ENCODE results near the gene SLC15A3. TPM values are rescaled to one million over a fixed set of nuclear protein-coding genes. Genes with fewer than 3 reads are reported as not detected.
A peak's percentile ranks its signal among the peaks of the same experiment; 100 is the strongest.

SLC15A3 gene
- polyA plus RNA-seq, 1 donor from 2014 or later: not detected

- no peaks in the 10 kb centered on the region for H3K36me3 ChIP-seq (ENCODE audit: insufficient read depth, low read length)
- TF ChIP-seq REST (IDR thresholded peaks at IDR 0.05; ENCODE audit: borderline replicate concordance) (no peak), SMC3 (conservative IDR thresholded peaks at IDR 0.05; ENCODE audit: poor library complexity) (no peak), EP300 (conservative IDR thresholded peaks at IDR 0.05; ENCODE audit: poor library complexity, severe bottlenecking) (no peak), RAD21 (conservative IDR thresholded peaks at IDR 0.05) (no peak), CTCF (IDR thresholded peaks at IDR 0.05; ENCODE audit: poor library complexity, severe bottlenecking) (no peak), TAF1 (IDR thresholded peaks at IDR 0.05; ENCODE audit: low read depth) (no peak), POLR2AphosphoS5 (IDR thresholded peaks at IDR 0.05) (no peak), EZH2 (IDR thresholded peaks at IDR 0.05; ENCODE audit: borderline replicate concordance, insufficient read depth, low read length, poor library complexity, severe bottlenecking) (no peak), MXI1 (conservative IDR thresholded peaks at IDR 0.05; ENCODE audit: poor library complexity, severe bottlenecking) (no peak)
- peak overlapping the region; percentile 82 for H3K4me3 ChIP-seq (ENCODE audit: low read length)
- no peaks in the 10 kb centered on the region for H3K9me2 ChIP-seq (ENCODE audit: insufficient read depth, low read length)
- H4K20me1 ChIP-seq (ENCODE audit: insufficient read depth): peaks cover 6% of the 10 kb centered on the region
- peaks cover 40% of the 10 kb centered on the region for H3K79me2 ChIP-seq (replicated peaks; ENCODE audit: insufficient read depth, low read length)
- H3K27ac ChIP-seq (ENCODE audit: low read length): no peak overlapping the region
- no peaks in the 10 kb centered on the region for H3F3A ChIP-seq (ENCODE audit: insufficient read depth, low read length, poor library complexity, severe bottlenecking)
- no peaks in the 10 kb centered on the region for H3K9me3 ChIP-seq (ENCODE audit: low read length)
- no peak overlapping the region for H2AFZ ChIP-seq (ENCODE audit: low read depth, low read length)
- no peaks in the 10 kb centered on the region for H3K27me3 ChIP-seq (ENCODE audit: insufficient read depth, low read depth, low read length)
- H3K4me2 ChIP-seq (ENCODE audit: low read length): peak overlapping the region; percentile 68
- H3K9ac ChIP-seq (ENCODE audit: low read length): peak overlapping the region; percentile 96
Observed at GRCh38 chr11:60923800-60924109, 28.2 kb downstream of the SLC15A3 start.

GRCh38 chr11:60923326-60923725 is 28.6 kb downstream of the SLC15A3 start:
- H3K4me3 ChIP-seq (ENCODE audit: low read length): peak overlapping the region; percentile 82
- no peaks in the 10 kb centered on the region for H3K9me2 ChIP-seq (ENCODE audit: insufficient read depth, low read length)
- no peak overlapping the region for H3K27ac ChIP-seq (ENCODE audit: low read length)
- peaks cover 6% of the 10 kb centered on the region for H4K20me1 ChIP-seq (ENCODE audit: insufficient read depth)
- no peaks in the 10 kb centered on the region for H3F3A ChIP-seq (ENCODE audit: insufficient read depth, low read length, poor library complexity, severe bottlenecking)
- no peaks in the 10 kb centered on the region for H3K27me3 ChIP-seq (ENCODE audit: insufficient read depth, low read depth, low read length)
- H3K9ac ChIP-seq (ENCODE audit: low read length): peak overlapping the region; percentile 96
- H2AFZ ChIP-seq (ENCODE audit: low read depth, low read length): no peak overlapping the region
- peaks cover 41% of the 10 kb centered on the region for H3K79me2 ChIP-seq (replicated peaks; ENCODE audit: insufficient read depth, low read length)
- H3K4me2 ChIP-seq (ENCODE audit: low read length): no peak overlapping the region
- H3K9me3 ChIP-seq (ENCODE audit: low read length): no peaks in the 10 kb centered on the region
- TF ChIP-seq TAF1 (IDR thresholded peaks at IDR 0.05; ENCODE audit: low read depth): no peak
- TF ChIP-seq EP300 (conservative IDR thresholded peaks at IDR 0.05; ENCODE audit: poor library complexity, severe bottlenecking): no peak
- no peak for TF ChIP-seq RAD21 (conservative IDR thresholded peaks at IDR 0.05)
- no peak for TF ChIP-seq CTCF (IDR thresholded peaks at IDR 0.05; ENCODE audit: poor library complexity, severe bottlenecking)
- no peak for TF ChIP-seq EZH2 (IDR thresholded peaks at IDR 0.05; ENCODE audit: borderline replicate concordance, insufficient read depth, low read length, poor library complexity, severe bottlenecking)
- no peak for TF ChIP-seq MXI1 (conservative IDR thresholded peaks at IDR 0.05; ENCODE audit: poor library complexity, severe bottlenecking)
- no peak for TF ChIP-seq POLR2AphosphoS5 (IDR thresholded peaks at IDR 0.05)
- no peak for TF ChIP-seq REST (IDR thresholded peaks at IDR 0.05; ENCODE audit: borderline replicate concordance)
- no peak for TF ChIP-seq SMC3 (conservative IDR thresholded peaks at IDR 0.05; ENCODE audit: poor library complexity)
- no peaks in the 10 kb centered on the region for H3K36me3 ChIP-seq (ENCODE audit: insufficient read depth, low read length)
